SIG-M5 (cell line): ENCODE data around the gene KAT2A.

ENCODE experiments used
- DNase-seq: peaks from one replicate; lab custom pipeline; 2025; lab: John Stamatoyannopoulos, UW

Gene KAT2A

DNA sequence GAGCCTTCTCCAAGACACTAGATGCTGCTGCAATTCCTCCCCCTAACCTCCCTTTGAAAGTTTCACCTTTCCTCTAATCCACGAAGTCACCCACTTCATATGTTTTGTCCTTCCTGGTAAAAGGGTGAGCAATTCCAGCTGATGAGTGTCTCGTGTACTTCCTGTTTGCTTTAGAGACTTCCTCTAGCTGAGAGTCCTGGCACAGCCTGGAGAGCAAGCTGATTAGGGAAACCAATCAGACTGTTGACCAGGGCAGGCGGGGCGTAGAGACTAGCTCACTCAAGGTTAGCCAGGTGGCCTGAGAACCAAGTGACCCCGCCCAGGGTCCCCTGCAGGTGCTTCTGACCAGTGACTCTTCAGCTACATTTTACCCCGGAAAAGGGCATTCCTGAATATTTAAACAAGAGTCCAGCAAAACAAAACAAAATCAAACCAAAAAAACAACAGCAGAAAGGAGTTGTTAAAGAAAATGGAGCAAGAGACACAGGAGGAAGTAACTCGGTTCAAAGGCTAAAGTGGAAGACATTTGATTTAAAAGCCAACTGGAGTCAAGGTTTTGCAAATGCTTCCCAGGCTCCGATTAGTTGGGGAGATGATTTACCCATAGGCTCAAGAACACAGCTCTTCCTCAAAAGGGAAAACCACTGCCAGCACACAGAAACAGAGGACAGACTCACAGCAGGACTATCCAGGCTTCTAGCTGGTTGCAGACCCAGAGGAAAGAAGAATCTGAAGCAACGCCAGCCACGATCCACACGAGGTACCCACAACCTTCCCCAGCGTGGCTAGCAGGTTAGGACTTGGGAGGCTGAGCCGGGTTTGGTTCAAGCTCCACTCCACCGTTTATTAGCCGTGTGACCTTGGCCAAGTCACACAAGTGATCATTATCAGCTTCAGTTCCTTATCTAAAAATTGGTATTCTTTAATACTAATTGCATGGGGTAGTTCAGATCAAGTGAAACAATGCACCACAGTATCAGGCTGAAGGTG lies 14.8 kb upstream of the KAT2A start:
- DNase-seq, result no peak

DNA sequence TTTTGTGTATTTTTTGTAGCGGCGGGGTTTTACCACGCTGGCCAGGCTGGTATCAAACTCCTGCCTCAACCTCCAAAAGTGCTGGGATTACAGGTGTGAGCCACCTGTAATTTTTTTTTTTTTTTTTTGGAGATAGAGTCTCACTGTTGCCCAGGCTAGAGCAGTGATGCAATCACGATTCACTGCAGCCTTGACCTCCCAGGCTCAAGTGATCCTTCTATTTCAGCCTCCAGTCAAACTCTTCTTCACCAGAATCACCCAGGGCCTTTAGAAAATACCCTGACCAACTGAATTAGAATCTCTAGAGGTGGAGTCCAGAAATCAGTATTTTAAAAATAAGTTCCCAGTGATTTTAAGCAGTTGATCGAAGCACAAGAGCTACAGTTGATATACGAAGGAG lies 14.0 kb upstream of the KAT2A start:
- DNase-seq, result no peak

GRCh38 chr17:42133461-42134041 lies 12.4 kb upstream of the KAT2A start:
- no peak for DNase-seq

GRCh38 chr17:42132941-42133340 lies 11.8 kb upstream of the KAT2A start:
- DNase-seq, result no peak

DNA sequence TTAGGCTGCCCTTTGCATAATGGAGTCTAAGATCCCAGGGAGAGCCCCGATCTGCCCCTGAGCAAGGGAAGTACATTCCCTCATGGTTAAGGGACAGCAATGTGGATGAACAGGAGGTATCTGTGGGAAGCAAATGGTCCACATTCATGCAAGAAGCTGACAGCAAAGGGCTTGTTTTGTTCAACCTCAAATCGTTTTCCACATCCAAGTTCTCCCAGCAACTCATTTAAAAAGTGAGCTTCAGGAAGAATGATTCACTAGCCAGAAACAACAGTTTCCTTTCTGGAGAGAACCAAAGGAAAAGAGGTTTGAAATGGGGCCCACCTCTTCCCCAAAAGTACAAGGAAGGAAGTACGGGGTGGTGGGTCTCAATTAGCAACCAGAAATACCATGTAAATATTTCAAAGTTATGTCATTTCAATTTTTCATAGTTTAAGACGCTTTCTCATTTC lies 10.8 kb upstream of the KAT2A start:
- DNase-seq, result no peak

DNA sequence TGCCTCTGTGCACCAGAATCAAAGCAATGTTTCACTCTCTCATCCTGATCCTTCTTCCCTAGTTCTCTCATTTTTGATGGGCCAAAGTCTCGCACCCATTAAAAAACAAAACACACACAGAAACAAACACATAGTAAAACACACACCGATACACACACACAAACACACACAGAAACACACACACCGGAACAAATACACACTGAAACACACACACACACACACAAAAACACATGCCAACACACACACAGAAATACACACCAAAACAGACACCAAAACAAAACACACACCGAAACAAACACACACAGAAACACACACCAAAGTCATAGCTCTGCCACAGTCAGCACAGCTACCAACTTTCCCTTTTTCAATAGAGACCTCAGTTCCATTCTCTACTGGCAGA lies 10.1 kb upstream of the KAT2A start:
- DNase-seq, result no peak

DNA sequence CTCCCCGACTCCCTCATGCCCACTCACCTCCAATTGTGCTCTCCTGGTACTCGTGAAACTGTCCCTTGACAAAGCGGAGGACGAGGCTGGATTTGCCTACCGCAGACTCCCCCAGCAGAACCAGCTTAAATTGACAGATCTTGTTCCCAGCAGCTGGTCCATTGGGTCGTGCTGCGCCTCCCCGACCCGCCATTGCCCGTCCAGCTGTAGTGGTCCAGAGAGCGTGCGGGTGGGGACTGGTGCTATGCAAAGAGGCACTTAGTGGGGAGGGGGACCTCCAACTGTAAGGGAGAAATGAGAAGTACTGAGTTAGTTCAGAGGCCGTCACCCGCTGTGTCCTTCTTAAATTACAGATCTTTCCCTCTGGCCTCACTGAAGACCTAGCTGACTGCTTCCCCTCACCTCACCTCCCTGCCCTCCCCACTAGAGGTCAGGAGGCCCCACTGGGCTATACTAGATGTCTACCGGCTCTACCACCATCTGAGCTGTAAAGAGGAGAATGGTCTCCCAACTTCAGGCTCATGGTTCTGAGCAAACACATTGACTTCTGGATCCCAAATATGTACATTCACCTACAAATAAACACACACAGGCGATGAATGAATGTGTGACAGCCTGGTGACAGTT lies 9.3 kb upstream of the KAT2A start:
- no peak for DNase-seq

- DNase-seq, result no peak
Measured at GRCh38 chr17:42129109-42129837, 8.1 kb upstream of the KAT2A start.

DNA sequence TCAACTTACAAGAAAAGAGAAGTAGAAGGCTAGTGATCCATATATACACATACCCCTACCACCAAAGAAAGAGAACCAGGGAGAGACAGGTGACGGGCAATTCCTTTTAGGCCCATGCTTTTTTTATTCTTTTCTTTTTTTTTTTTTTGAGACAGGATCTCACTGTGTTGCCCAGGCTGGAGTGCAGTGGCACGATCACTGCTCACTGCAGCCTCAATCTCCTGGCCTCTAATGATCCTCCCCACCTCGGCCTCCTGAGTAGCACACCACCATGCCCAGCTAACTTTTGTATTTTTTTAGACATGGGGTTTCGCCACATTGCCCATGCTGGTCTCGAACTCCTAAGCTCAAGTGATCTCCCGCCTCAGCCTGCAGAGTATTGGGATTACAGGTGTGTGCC lies 6.2 kb upstream of the KAT2A start:
- DNase-seq, result no peak

- DNase-seq, result no peak
Measured at GRCh38 chr17:42126836-42127235, 5.7 kb upstream of the KAT2A start.

DNA sequence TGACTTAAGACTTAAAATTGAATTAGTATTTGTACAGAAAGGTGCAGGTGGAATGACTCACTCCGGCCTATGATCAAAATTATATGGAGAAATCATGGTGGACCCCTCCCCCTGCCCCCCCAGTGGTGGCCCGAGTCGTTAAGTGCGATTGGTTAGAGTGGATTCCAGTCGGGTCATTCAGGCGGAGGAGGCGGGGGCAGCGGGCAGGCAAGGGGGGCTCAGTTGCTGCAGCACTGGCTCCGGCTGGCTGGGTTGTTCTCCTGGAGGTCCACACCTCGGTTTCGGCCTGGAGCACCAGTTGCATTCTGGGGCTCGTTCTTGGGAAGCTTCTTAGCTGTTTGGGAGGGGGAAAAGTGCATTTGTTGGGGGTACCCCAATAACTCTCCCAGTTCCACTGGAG lies 4.4 kb upstream of the KAT2A start:
- DNase-seq, result no peak

- no peak for DNase-seq
Measured at GRCh38 chr17:42124256-42124655, 3.1 kb upstream of the KAT2A start.

DNA sequence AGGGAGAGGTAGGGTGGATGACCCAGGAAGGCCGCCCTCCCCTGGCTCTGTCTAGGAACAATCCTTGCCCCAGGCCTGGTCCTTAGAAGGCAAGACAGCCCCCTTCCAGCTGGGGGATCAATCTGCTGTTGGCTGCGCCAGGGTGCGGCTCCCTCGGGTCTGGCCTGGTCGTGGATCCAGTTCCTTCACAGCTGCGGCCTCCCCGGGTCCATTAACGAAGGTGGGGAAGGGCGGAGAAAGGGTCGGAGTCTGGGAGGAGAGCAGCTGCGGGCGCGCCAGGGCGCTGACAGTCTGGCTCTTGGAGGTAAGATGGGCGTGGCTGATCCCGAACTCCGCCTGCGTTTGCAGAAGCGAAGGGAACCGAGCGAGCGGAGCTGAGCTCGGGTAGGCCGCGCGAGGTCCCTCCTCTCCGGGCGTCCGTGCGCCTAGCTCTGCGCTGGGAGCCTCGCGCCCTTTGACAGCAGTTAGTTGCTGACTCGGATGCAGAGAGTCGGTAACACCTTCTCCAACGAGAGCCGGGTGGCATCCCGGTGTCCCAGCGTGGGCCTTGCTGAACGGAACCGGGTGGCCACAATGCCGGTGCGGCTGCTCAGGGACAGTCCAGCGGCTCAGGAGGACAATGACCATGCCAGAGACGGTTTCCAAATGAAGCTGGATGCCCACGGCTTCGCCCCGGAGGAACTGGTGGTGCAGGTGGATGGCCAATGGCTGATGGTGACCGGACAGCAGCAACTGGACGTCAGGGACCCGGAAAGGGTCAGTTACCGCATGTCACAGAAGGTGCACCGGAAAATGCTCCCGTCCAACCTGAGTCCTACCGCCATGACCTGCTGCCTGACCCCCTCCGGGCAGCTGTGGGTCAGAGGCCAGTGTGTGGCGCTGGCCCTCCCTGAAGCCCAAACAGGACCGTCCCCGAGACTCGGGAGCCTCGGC lies 1.5 kb upstream of the KAT2A start, which contains the start of gene HSPB9:
Gene HSPB9, plus strand, starts transcription at position 434 of the 933 bp plus-strand sequence. Its CDS starts 47 bp downstream, at position 481.
- DNase-seq, result no peak

DNA sequence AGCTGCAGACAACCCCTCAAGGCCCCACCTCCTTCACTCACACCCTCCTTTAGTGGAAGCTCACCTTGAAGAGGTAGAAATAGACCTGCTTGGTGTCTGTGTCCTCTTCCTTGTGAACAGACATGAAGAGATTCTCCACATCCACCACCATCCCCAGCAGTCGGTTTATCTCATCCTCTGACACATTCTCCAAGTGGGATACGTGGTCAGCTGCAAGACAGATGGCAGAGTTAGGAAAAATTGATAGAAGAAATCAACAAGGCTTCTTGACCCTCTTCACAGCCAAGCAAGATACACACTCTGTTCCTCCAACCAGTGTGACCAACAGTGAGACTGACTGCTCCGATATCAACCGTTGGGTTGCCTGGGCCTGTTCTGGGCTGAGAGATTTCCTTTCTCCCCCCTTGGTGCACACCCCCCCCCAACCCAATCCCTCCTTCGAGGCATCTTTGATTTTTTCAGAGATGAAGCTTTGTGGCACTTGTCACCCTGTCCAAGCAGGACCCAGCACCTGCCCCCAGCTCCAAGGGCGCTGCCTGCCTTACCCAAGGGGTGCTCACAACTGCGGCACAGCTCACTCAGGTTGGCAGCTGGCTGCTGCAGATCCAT lies 902 bp downstream of the KAT2A start:
- no peak for DNase-seq

- DNase-seq, result no peak
Measured at GRCh38 chr17:42119301-42119700, 1.9 kb downstream of the KAT2A start.

DNA sequence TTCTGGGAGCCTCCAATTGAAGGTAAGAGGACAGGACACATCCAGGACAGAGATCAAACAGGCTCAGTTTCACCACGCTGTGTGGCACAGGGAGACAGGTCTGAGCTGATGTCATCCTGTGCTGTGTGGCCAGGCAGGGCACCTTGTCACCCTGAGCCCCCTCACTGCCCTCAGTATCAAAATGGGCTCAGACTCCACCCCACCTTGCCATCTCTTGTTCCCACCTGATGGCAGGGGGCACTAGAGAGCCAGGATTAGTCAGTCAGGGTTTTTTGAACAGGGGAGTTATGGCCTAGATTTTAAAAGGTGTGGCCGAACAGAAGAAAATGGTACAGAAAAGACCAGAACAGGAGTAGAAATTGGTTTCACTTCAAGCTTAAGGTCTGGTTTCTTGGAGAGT lies 2.6 kb downstream of the KAT2A start:
- no peak for DNase-seq

- no peak for DNase-seq
Measured at GRCh38 chr17:42118126-42118510, 3.0 kb downstream of the KAT2A start.

DNA sequence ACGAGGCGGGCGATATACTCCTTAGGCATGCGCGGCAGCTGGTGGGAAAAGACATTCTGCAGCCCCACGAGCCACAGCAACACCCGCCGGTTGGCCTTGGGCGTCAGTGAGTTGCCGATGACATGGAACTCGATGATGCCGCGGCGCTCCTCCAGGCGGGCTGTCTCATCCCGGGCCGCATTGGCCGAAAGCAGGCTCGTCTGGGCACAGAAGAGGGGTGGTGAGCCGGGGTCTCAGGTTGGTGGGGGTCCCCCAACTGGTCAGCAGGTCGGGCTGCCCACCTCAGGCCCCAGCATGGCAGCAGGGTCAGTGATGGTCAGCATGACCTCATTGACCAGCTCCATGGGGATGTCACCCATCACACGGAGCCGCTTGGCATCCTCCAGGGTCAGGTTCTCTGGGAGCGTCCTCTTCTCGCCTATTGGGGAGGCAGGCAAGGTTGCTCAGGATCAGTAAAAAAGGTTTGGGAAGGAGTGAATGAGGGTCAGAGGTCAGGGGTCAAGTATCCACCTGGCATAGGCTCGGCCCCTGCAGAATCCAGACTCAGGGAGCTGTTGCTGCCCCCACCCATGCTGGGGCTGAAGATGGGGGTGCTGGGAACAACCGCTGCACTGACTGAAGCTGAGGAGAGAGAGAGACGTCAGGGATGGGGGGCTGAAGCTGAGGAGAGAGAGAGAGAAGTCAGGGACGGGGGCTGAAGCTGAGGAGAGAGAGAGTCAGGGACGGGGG lies 3.6 kb downstream of the KAT2A start:
- DNase-seq, result no peak

DNA sequence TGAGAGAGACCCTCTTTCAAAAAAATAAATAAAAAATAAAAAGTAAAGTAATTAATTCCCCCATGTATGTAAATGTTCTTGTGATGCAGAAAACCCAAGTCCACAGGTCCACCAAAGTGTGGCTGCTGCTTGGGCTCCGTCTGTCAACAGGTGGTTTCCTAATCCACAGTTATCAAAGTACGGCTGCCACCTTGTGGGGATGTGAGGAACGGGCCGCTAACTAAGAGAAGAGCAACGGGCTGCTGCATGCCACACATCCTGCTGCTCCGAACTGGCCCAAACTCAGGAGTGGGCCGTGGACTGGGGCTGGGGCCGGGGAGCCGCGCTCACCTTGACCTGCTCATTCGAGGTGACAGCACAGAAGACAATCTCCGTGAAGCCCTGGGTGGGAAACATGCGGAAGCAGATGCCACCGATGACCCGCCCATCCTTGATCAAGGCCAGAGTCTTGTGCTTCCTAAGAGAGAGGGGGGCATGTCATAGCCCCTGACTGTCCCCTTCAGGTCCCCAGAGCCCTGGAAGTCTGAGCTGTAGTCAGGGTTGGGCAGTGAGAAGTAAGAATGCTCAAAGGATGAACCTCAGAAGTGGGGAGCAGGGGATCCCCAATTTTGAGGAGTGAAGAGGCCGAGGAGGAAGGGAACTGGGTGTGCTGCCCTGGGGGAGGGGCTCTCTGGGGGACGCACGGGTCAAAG lies 4.3 kb downstream of the KAT2A start:
- DNase-seq, result peak; percentile 52
